ENCODE data around the gene CD28. TPM values are rescaled to one million over a fixed set of nuclear protein-coding genes. Genes with fewer than 3 reads are reported as not detected.
A peak's percentile ranks its signal among the peaks of the same experiment; 100 is the strongest.
"Not testable (repeated sequence)": the region's sequence is repeated elsewhere in the genome, so short reads cannot be mapped to it uniquely, and the experiment has no call there.

CD28 gene
- total RNA-seq, 2 experiments from 2014 or later = 52.7 to 58.9 TPM

DNA sequence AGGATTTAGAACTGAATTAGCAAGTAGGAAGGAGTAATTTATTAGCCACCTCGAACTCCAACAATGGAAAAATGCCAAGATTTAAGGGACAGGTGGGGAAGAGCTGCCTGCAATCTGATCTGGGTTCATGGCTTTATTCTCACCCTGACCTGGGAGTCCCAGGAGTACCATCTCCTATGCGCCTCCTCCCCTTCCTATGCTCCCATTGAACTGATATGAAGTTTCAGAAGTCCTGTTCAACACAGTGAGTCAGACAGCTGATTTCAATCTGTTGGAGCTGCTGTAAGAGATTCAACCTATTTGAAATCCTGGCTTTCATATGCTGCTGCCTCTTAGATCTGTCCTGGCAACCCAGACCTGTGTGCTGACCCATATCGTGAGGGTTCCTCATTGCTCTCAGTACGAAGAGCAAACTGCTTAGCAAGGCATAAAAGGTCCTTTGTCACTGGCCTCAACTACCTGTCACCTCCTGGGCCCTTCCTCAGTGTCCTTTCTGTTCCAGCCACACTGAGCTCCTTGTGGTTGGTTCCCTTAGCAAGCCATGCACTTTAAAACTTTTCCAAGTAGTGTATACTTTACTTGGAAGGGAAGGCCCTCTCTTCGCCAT lies 15.9 kb upstream of the CD28 start:
- no peak for DNase-seq
- no peak overlapping the region for H3K4me3 Mint-ChIP-seq
- H3K36me3 Mint-ChIP-seq = no peaks in the 10 kb centered on the region
- H3K9me3 Mint-ChIP-seq = no peaks in the 10 kb centered on the region
- no peak overlapping the region for H3K27ac Mint-ChIP-seq
- peaks cover 8% of the 10 kb centered on the region for H3K4me1 Mint-ChIP-seq
- POLR2A ChIA-PET = interaction anchor here (0.6 kb wide), 1 partner anchor 1450 kb away, joined by 3 read pairs; no protein-coding TSS in a partner anchor
- no peak for ATAC-seq (ENCODE audit: low read depth)
- peaks cover 2% of the 10 kb centered on the region for H3K27me3 Mint-ChIP-seq

DNA sequence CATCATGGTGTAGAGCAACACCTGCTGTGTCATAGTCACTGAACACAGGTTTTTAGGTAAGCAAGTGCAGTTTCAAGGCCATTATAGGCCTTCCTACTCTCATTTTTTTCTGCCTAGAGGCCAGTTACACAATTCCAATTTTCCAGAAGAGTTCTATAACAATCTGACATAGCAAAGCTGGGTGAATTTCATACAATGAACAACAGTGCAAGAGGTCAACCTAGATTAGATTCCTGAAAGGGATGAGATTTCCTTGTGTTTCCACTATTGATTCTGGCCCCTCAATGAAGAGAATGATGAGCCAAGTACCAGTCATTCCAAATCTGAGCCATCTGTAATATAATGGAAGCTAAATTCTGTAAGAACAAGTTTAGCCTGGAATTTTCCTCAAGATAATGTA lies 15.3 kb upstream of the CD28 start:
- H3K9me3 Mint-ChIP-seq = no peaks in the 10 kb centered on the region
- H3K4me1 Mint-ChIP-seq = peaks cover 8% of the 10 kb centered on the region
- no peaks in the 10 kb centered on the region for H3K36me3 Mint-ChIP-seq
- POLR2A ChIA-PET = no interaction called here
- DNase-seq = no peak
- H3K27me3 Mint-ChIP-seq = peaks cover 2% of the 10 kb centered on the region
- no peak overlapping the region for H3K4me3 Mint-ChIP-seq
- no peak for ATAC-seq (ENCODE audit: low read depth)
- no peak overlapping the region for H3K27ac Mint-ChIP-seq

DNA sequence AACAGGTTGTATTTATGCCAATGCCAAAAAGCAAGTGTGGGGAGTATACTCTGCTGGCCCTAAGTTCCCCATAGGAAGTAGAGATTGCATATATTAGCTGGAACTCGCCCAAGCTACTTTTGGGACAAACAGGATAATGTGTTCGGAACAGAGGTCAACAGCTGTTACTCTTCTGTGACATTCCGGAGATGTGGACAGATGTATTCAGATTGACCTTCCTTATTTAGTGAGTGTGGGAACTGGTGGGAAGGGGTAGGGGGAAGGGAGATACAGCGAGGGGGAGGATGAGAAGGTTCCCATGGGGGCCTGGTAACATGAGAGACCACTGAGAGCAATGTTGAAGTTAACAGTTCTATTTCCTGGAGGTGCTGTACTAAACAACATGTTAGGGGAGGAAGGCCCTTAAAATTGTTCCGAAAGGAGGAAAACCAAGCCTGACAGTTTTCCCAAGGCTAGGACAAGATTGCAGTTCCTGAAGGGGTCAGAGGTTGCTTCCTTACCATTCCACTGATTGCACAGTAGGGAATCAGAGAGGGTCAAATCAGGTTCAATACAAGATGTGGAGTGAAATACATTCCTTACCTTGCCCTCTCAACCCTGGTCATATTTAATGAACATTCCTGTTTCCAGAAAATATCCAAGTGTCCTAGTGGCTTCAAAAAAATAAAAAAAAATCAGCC lies 14.3 kb upstream of the CD28 start:
- no peaks in the 10 kb centered on the region for H3K36me3 Mint-ChIP-seq
- POLR2A ChIA-PET = no interaction called here
- ATAC-seq (ENCODE audit: low read depth) (no peak), DNase-seq (no peak)
- H3K27me3 Mint-ChIP-seq = peaks cover 2% of the 10 kb centered on the region
- peaks cover 8% of the 10 kb centered on the region for H3K4me1 Mint-ChIP-seq
- H3K9me3 Mint-ChIP-seq = no peaks in the 10 kb centered on the region
- H3K4me3 Mint-ChIP-seq = no peak overlapping the region
- H3K27ac Mint-ChIP-seq = no peak overlapping the region

DNA sequence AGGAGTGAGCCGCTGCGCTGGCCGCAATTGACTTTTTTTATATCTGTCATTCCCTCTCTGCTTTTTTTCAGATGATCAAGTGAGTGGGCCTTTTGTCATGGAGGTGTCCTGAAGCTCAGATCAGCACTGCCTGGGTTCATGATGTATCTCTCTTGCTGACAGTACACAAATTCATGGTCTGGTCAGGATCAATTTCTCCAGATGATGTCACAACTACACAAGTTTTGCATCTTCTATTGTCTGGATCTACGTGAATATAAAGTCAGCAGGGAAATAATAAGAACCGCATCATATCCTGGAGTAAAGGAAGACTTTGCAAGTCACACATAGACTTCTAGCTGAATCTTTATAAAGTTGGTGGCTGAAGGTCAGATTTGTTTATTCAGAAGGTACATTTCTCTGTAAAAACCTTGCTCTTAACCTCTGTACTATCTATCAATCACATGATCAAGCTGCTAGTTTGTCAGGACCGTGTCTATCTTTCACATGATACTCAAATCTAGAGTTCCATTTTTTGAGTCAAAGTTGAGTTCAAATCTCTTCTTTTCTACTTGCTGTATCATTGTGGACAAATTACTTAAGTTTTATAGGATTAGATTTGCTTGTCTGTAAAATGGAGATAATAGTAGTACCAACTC lies 13.1 kb upstream of the CD28 start:
- peaks cover 2% of the 10 kb centered on the region for H3K27me3 Mint-ChIP-seq
- POLR2A ChIA-PET = no interaction called here
- no peak for DNase-seq
- no peak for ATAC-seq (ENCODE audit: low read depth)
- H3K4me3 Mint-ChIP-seq = no peak overlapping the region
- peaks cover 8% of the 10 kb centered on the region for H3K4me1 Mint-ChIP-seq
- peaks cover 2% of the 10 kb centered on the region for H3K36me3 Mint-ChIP-seq
- peaks cover 3% of the 10 kb centered on the region for H3K9me3 Mint-ChIP-seq
- H3K27ac Mint-ChIP-seq = no peak overlapping the region

DNA sequence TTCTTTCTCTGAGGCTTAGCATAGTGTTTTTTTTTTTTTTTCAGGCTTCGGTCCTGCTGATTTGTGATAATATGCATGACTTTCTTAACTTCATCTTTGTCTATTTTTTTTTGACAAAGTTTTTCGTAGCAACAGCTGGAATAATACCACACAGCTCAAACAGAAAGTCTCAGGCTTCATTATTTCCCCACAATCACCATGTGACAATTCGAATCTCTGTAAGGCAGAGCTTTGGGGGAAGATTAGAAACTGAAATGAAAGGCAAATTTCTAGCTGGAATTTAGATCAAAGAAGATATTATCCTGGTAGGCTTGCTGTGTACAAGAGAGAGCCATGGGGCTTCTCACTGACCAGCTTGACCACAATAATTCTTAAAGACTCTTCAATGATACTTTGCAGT lies 12.2 kb upstream of the CD28 start:
- ATAC-seq (ENCODE audit: low read depth) (no peak), DNase-seq (no peak)
- Mint-ChIP-seq H3K27ac (no peak overlapping the region), H3K4me1 (peaks cover 10% of the 10 kb centered on the region), H3K27me3 (no peaks in the 10 kb centered on the region), H3K9me3 (peaks cover 5% of the 10 kb centered on the region), H3K4me3 (no peak overlapping the region), H3K36me3 (peaks cover 2% of the 10 kb centered on the region)
- POLR2A ChIA-PET = no interaction called here

DNA sequence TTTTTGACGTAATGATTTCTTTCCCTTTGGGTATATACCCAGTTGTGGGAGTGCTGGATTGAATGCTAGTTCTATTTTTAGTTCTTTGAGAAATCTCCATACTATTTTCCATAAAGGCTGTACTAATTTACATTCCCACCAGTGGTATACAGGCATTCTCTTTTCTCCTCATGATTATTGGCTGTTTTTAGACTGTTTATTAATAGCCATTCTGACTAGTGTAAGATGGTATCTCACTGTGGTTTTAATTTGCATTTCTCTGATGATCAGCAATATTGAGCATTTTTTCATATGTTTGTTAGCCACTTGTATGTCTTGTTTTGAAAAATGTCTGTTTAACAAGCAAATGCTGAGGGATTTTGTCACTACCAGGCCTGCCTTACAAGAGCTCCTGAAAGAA lies 9.2 kb upstream of the CD28 start:
- DNase-seq = no peak
- no peak for ATAC-seq (ENCODE audit: low read depth)
- peaks cover 6% of the 10 kb centered on the region for H3K9me3 Mint-ChIP-seq
- H3K36me3 Mint-ChIP-seq = peaks cover 5% of the 10 kb centered on the region
- H3K27ac Mint-ChIP-seq = no peak overlapping the region
- H3K4me3 Mint-ChIP-seq = no peak overlapping the region
- H3K27me3 Mint-ChIP-seq = no peaks in the 10 kb centered on the region
- H3K4me1 Mint-ChIP-seq = peaks cover 2% of the 10 kb centered on the region
- POLR2A ChIA-PET = no interaction called here

DNA sequence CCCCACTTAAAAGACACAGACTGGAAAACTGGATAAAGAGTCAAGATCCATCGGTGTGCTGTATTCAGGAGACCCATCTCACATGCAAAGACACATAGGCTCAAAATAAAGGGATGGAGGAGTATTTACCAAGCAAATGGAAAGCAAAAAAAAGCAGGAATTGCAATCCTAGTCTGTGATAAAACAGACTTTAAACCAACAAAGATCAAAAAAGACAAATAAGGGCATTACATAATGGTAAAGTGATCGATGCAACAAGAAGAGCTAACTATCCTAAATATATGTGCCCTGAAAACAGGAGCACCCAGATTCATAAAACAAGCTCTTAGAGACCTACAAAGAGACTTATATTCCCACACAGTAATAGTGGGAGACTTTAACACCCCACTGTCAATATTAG lies 8.7 kb upstream of the CD28 start:
- H3K4me1 Mint-ChIP-seq; H3K9me3 Mint-ChIP-seq; H3K27ac Mint-ChIP-seq; DNase-seq; POLR2A ChIA-PET; ATAC-seq (ENCODE audit: low read depth); H3K36me3 Mint-ChIP-seq; H3K4me3 Mint-ChIP-seq; H3K27me3 Mint-ChIP-seq: not testable (repeated sequence)

DNA sequence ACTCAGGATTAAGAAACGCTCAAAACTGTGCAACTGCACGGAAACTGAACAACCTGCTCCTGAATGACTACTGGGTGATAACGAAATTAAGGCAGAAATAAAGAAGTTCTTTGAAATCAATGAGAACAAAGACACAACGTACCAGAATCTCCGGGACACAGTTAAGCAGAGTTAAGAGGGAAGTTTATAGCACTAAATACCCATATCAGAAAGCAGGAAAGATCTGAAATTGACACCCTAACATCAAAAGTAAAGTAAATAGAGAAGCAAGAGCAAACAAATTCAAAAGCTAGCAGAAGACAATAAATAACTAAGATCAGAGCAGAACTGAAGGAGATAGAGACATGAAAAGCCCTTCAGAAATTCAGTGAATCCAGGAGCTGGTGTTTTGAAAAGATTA lies 8.0 kb upstream of the CD28 start:
- H3K27me3 Mint-ChIP-seq, POLR2A ChIA-PET: not testable (repeated sequence)
- peak overlapping the region; percentile 19 for H3K27ac Mint-ChIP-seq

DNA sequence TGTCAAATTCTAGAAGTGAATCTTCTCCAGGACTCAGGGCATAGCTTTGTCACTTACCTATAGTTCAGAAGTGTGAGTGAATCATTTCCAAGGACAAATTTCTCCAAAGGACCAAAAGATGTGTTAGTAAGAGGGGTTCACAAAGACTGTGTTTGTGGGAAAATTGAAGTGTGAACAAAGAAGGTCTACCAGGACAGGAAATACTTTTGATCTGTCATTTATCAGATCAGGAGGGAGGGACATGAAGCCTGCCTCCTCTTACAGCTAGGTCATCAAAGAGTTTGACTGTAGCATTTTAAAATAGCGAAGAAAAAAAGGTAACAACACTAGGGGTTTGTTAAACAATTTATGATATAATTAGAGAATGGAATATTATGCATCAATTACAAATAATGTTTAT lies 2.0 kb upstream of the CD28 start:
- DNase-seq = no peak
- Mint-ChIP-seq H3K4me1 (peaks cover 37% of the 10 kb centered on the region), H3K4me3 (no peak overlapping the region), H3K27ac (peak overlapping the region; percentile 4), H3K27me3 (no peaks in the 10 kb centered on the region), H3K36me3 (peaks cover 3% of the 10 kb centered on the region), H3K9me3 (peaks cover 1% of the 10 kb centered on the region)
- POLR2A ChIA-PET = no interaction called here
- ATAC-seq (ENCODE audit: low read depth) = no peak

More for the DNA sequence above, 8.0 kb upstream of the CD28 start:
- H3K36me3 Mint-ChIP-seq; DNase-seq; H3K4me1 Mint-ChIP-seq; H3K9me3 Mint-ChIP-seq; H3K4me3 Mint-ChIP-seq; ATAC-seq (ENCODE audit: low read depth): not testable (repeated sequence)

DNA sequence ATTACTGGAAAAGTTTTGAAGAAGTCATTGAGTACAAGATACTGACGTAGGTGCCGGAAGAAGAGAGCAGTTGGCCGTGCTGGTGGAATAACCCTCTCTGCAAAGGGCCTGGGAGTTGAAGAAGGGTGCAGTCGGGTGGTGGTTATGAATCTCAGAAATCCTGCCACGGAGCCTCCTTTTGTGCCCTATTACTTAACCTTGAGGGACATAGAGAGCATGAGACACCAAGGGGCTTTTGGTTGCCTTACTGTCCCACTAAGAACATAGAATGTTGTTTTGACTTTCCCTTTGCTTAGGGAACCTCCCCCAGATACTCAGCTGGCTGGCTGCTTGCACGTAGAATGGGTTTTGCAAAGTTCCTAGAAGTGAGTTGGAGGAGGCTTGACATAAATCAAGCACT lies 1.3 kb upstream of the CD28 start:
- Mint-ChIP-seq H3K27me3 (no peaks in the 10 kb centered on the region), H3K27ac (peak overlapping the region; percentile 98), H3K4me1 (peaks cover 45% of the 10 kb centered on the region), H3K9me3 (no peaks in the 10 kb centered on the region), H3K36me3 (peaks cover 3% of the 10 kb centered on the region), H3K4me3 (peak overlapping the region; percentile 89)
- ATAC-seq (ENCODE audit: low read depth) (peak; percentile 21), DNase-seq (no peak)
- POLR2A ChIA-PET = interaction anchor here (2.2 kb wide), 1 partner anchor 35 kb away, joined by 12 read pairs; no protein-coding TSS in a partner anchor

DNA sequence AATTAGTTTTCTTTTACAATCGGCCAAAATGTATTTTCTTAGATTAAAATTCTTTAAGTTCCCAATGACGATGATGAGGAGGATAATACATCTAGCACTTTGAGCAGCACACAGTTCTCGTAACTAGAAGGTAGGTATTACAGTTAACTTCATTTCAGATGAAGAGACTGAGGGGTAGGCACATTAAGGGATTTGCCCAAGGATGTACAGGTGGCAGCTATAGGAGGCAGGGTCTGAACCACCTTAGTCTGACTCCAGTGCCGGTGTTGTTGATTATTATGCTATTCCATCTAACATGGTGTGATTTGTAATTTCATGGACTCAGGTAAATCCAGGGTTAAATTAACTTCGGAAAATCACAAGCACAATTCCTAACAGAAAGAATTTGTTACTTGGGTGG lies 1.1 kb downstream of the CD28 start:
- ATAC-seq (ENCODE audit: low read depth) (no peak), DNase-seq (no peak)
- Mint-ChIP-seq H3K4me1 (peaks cover 65% of the 10 kb centered on the region), H3K36me3 (peaks cover 5% of the 10 kb centered on the region), H3K27me3 (no peaks in the 10 kb centered on the region), H3K4me3 (peak overlapping the region; percentile 89), H3K27ac (peak overlapping the region; percentile 98), H3K9me3 (no peaks in the 10 kb centered on the region)
- POLR2A ChIA-PET = interaction anchor here (0.6 to 5.5 kb wide), 8 partner anchors 12 to 468 kb away, joined by 3 to 75 read pairs (median 4); partner anchors contain the start of gene CYP20A1

DNA sequence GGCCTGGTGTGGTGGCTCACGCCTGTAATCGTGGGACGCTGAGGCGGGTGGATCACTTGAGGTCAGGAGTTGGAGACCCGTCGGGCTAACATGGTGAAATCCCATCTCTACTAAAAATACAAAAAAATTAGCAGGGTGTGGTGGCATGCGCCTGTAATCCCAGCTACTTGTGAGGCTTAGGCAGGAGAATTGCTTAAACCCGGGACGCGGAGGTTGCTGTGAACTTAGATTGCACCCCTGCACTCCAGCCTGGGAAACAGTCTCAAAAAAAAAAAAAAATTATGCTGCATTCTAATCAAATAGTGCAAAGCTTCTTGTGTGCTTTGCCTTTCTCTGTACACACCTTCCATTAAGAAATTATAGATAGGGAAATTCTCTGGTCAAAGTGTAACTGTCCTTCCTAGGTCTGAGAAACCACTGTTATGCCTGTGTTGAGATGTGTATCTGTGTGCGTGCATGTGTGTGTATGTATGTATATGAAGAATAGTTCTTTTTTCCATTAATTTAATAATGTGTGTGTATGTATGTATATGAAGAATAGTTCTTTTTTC lies 2.5 kb downstream of the CD28 start:
- POLR2A ChIA-PET = interaction anchor here (0.7 to 5.5 kb wide), 4 partner anchors 10 to 72 kb away, joined by 3 to 75 read pairs (median 12); no protein-coding TSS in a partner anchor
- H3K27me3 Mint-ChIP-seq = no peaks in the 10 kb centered on the region
- DNase-seq = no peak
- ATAC-seq (ENCODE audit: low read depth) = no peak
- peak overlapping the region; percentile 89 for H3K4me3 Mint-ChIP-seq
- peaks cover 14% of the 10 kb centered on the region for H3K36me3 Mint-ChIP-seq
- peak overlapping the region; percentile 90 for H3K27ac Mint-ChIP-seq
- no peaks in the 10 kb centered on the region for H3K9me3 Mint-ChIP-seq
- H3K4me1 Mint-ChIP-seq = peaks cover 77% of the 10 kb centered on the region

DNA sequence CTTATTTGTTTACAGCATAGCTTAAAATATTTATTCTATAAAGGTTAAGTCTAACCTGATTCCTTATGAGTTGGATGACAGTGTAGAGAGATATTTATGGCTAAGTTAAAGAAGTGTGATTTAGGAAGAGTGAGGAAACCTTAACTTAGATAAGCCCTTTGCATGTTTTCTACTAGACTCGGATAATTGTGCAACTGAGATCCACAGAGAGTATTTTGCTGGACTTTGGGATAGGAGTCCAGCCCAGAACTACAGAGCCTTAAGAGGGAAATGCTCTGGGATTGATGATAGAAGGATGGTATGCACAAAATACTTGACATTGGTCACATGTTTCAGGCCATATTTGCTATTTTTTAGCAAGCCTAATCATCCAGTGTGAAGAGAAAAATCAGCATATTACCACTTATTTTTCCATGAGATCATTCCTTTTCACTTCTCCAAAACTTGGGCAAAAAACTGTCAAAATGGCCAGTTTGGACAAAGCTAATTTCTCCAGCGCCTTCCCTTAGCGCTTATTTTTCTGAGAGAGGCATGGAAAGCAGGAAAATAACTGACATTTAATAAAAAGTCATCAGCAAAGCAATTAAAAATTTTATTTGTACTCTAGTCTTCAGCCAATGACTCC lies 3.1 kb downstream of the CD28 start:
- Mint-ChIP-seq H3K9me3 (no peaks in the 10 kb centered on the region), H3K27ac (peak overlapping the region; percentile 90), H3K36me3 (peaks cover 14% of the 10 kb centered on the region), H3K27me3 (no peaks in the 10 kb centered on the region), H3K4me1 (peaks cover 79% of the 10 kb centered on the region), H3K4me3 (peak overlapping the region; percentile 89)
- POLR2A ChIA-PET = interaction anchor here (1.2 to 5.5 kb wide), 3 partner anchors 10 to 31 kb away, joined by 3 to 75 read pairs (median 22); no protein-coding TSS in a partner anchor
- DNase-seq (no peak), ATAC-seq (ENCODE audit: low read depth) (no peak)
